Activated naive CD4-positive, alpha-beta T cell treated with anti-CD3 and anti-CD28 coated beads for 36 hours (primary cell): ENCODE results near the gene ASTL. TPM values are rescaled to one million over a fixed set of nuclear protein-coding genes. Genes with fewer than 3 reads are reported as not detected.

Experiments used
- CTCF ChIA-PET: fragments of 350-600 bp; sonication (Branson Sonifier 250); formaldehyde crosslinking; loops from one replicate; lab custom pipeline; 2021; ENCODE audit warnings: antibody characterized with exemption; lab: Charles Lee
- DNase-seq: peaks from one replicate; pipeline ENCODE4 v3.0.0-alpha.2; 2020
- H3K27ac Mint-ChIP-seq: one replicate; pipeline ENCODE4 v1.8.0; 2021; ENCODE audit warnings: mild to moderate bottlenecking, mixed read lengths
- H3K27me3 Mint-ChIP-seq: one replicate; pipeline ENCODE4 v1.8.0; 2021; ENCODE audit warnings: low read depth, mixed read lengths
- H3K36me3 Mint-ChIP-seq: one replicate; pipeline ENCODE4 v1.8.0; 2021; ENCODE audit warnings: low read depth, mixed read lengths
- H3K4me1 Mint-ChIP-seq: one replicate; pipeline ENCODE4 v1.8.0; 2021; ENCODE audit warnings: low read depth, mixed read lengths
- H3K4me3 Mint-ChIP-seq: one replicate; pipeline ENCODE4 v1.8.0; 2021; ENCODE audit warnings: mild to moderate bottlenecking, moderate library complexity, mixed read lengths
- H3K9me3 Mint-ChIP-seq: one replicate; pipeline ENCODE4 v1.8.0; 2021; ENCODE audit warnings: mixed read lengths
- intact Hi-C: fragments of 100-400 bp; cut with micrococcal nuclease; formaldehyde crosslinking; loops from one replicate; pipeline ENCODE4 v1.15.1; 2023
- total RNA-seq, 2 experiments: library from RNA; stranded (reverse); gene quantifications; one replicate each; pipeline ENCODE4 v1.2.3, GENCODE V29; 2021

ASTL gene
- total RNA-seq, 2 experiments from 2014 or later, result 2.5 to 2.6 TPM

- Mint-ChIP-seq H3K27me3 (no peaks in the 10 kb centered on the region), H3K4me3 (no peak overlapping the region), H3K36me3 (peaks cover 6% of the 10 kb centered on the region), H3K9me3 (no peaks in the 10 kb centered on the region), H3K27ac (peak overlapping the region; percentile 84), H3K4me1 (peaks cover 16% of the 10 kb centered on the region)
- intact Hi-C loops, result no loop called here
- DNase-seq, result no peak
- CTCF ChIA-PET, result interaction anchor here (0.7 to 18.5 kb wide), 5 partner anchors 10 to 70 kb away, joined by 3 to 482 read pairs (median 9); partner anchors contain the start of gene ADRA2B
Observed at GRCh38 chr2:96131813-96132745, 6.2 kb downstream of the ASTL start.

GRCh38 chr2:96131152-96131812, 7.0 kb downstream of the ASTL start:
- Mint-ChIP-seq H3K36me3 (peaks cover 9% of the 10 kb centered on the region), H3K9me3 (no peaks in the 10 kb centered on the region), H3K4me1 (peaks cover 16% of the 10 kb centered on the region), H3K27me3 (no peaks in the 10 kb centered on the region), H3K4me3 (no peak overlapping the region), H3K27ac (peak overlapping the region; percentile 84)
- intact Hi-C loops, result no loop called here
- peak; percentile 58 for DNase-seq
- CTCF ChIA-PET, result interaction anchor here (0.7 to 18.5 kb wide), 8 partner anchors 11 to 138 kb away, joined by 3 to 482 read pairs (median 6); partner anchors contain the start of genes ADRA2B and DUSP2

DNA sequence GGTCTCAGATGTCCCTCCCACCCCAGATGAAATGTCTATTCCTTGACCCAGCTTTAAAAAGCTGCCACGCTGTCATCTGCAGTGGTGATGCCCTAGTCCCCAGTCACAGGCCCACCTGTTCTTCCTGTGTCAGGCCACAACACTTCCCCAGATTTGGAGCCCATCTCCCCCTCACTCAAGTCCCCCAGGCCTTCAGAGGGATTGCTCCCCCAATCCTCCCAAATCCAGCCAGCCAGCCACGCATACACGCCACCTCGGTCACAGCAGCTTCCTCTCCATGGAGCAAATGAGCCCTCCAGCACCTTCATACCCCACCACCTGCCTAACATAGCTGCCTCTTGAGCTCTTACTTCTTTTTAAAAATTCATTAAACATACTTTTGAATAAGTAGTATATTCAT, 7.8 kb downstream of the ASTL start:
- CTCF ChIA-PET, result interaction anchor here (0.8 to 18.5 kb wide), 8 partner anchors 8 to 137 kb away, joined by 3 to 482 read pairs (median 6); partner anchors contain the start of genes ADRA2B and ASTL
- H3K9me3 Mint-ChIP-seq, result no peaks in the 10 kb centered on the region
- no peak overlapping the region for H3K4me3 Mint-ChIP-seq
- DNase-seq, result no peak
- intact Hi-C loops, result no loop called here
- peaks cover 16% of the 10 kb centered on the region for H3K4me1 Mint-ChIP-seq
- H3K27me3 Mint-ChIP-seq, result no peaks in the 10 kb centered on the region
- H3K27ac Mint-ChIP-seq, result no peak overlapping the region
- H3K36me3 Mint-ChIP-seq, result peaks cover 13% of the 10 kb centered on the region

DNA sequence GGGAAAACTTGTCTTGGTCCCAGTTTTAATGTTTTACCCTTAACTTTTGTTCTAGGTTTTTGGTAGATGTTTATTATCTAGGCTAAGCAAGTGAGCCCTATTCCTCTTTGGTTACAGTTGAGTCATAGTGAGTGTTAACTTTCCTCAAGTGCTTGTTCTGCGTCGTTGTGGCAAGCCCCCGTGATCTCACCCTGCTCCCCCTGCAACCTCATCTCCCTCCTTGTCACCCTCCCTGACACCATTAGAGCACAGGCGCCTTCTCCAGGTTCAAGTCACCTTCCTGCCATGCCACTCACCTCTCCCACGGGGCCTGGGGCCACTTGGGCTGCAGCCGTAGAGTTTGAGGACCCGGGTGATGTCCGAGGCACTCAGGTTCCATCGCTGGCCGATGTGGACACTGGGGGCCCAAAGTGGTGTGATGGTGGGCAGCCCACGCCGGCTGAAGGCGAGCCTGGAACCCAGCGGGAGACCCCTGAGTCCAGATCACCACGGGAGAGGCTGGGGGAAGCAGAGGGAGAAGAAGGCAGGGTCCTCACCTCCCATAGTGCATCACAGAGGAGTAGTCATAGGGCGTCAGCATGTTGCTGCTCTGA, 8.7 kb downstream of the ASTL start:
- no peak overlapping the region for H3K4me3 Mint-ChIP-seq
- no peaks in the 10 kb centered on the region for H3K27me3 Mint-ChIP-seq
- H3K36me3 Mint-ChIP-seq, result peaks cover 15% of the 10 kb centered on the region
- H3K27ac Mint-ChIP-seq, result no peak overlapping the region
- H3K4me1 Mint-ChIP-seq, result peaks cover 16% of the 10 kb centered on the region
- CTCF ChIA-PET, result interaction anchor here (1.2 to 18.5 kb wide), 5 partner anchors 9 to 107 kb away, joined by 4 to 482 read pairs (median 6); partner anchors contain the start of genes ADRA2B and ASTL
- DNase-seq, result no peak
- H3K9me3 Mint-ChIP-seq, result no peaks in the 10 kb centered on the region
- intact Hi-C loops, result no loop called here

DNA sequence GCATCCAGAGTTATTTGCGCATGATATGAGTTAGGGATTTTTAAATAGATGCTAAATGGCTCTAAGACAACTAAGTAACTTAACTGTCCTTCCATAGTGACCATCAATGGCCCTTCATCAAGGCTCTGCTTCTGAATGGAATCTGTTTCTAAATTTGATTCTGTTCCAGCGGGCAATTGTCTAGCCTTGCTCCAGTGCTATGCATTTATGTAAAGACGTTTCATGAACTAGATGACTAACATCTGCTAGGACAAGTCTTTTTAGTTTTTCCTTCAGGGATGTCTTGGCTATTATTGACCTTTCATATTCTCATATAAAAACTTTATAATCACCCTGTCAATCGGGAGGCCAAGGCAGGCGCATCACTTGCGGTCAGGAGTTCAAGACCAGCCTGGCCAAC, 9.8 kb downstream of the ASTL start:
- peaks cover 15% of the 10 kb centered on the region for H3K36me3 Mint-ChIP-seq
- H3K9me3 Mint-ChIP-seq, result no peaks in the 10 kb centered on the region
- H3K4me1 Mint-ChIP-seq, result peaks cover 16% of the 10 kb centered on the region
- no peak for DNase-seq
- no peaks in the 10 kb centered on the region for H3K27me3 Mint-ChIP-seq
- H3K27ac Mint-ChIP-seq, result no peak overlapping the region
- CTCF ChIA-PET, result interaction anchor here (1.0 kb wide), 1 partner anchor 46 kb away, joined by 4 read pairs; no protein-coding TSS in a partner anchor
- intact Hi-C loops, result no loop called here
- no peak overlapping the region for H3K4me3 Mint-ChIP-seq

DNA sequence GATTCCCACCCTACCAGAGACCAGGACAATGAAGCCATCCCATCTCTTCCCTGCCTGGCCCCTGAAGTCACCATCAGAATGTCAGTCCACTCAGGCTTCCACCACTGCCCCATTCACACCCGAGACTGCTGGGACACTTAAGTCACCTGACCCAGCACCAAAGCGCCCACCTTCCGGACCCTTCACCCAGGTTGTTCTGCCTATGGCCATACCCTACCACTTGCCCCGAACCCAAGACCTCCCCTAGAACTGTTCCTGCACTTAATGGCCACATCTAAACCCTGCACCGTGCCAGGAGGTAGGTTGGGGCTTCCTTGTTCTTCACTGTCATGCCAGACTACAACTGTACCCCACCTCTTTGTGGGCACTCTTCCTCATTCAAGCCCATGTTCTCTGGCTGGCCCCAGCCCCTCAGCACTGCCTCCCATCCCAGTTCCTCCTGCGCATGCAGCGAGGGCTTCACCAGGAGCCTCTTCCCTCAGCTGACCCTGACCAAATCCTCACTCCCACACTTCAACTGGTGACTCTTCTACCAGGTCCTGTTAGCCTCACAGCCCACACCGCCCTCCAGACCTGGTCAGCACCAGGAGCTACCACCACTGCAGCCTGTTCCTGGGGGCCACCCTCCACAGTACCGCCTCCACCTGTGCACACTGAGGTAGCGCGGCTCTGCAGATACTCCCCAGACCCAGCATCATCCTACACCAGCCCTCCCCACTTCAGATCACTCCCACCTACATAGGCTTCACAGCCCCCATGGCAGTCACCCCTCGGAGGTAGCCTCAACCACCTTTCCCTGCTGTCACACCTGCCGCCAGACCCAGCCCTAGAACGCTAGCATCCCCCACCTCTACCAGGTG, 13.7 kb downstream of the ASTL start:
- H3K27ac Mint-ChIP-seq, result no peak overlapping the region
- CTCF ChIA-PET, result interaction anchor here (1.4 kb wide), 1 partner anchor 8 kb away, joined by 4 read pairs; the partner anchor contains the start of gene ADRA2B
- H3K27me3 Mint-ChIP-seq, result peaks cover 22% of the 10 kb centered on the region
- H3K9me3 Mint-ChIP-seq, result no peaks in the 10 kb centered on the region
- no peak overlapping the region for H3K4me3 Mint-ChIP-seq
- H3K4me1 Mint-ChIP-seq, result no peaks in the 10 kb centered on the region
- no peak for DNase-seq
- intact Hi-C loops, result no loop called here
- H3K36me3 Mint-ChIP-seq, result peaks cover 11% of the 10 kb centered on the region

GRCh38 chr2:96123936-96124335, 14.4 kb downstream of the ASTL start:
- H3K36me3 Mint-ChIP-seq, result peaks cover 11% of the 10 kb centered on the region
- intact Hi-C loops, result no loop called here
- H3K4me3 Mint-ChIP-seq, result no peak overlapping the region
- peaks cover 22% of the 10 kb centered on the region for H3K27me3 Mint-ChIP-seq
- DNase-seq, result no peak
- CTCF ChIA-PET, result interaction anchor here (0.7 kb wide), 1 partner anchor 32 kb away, joined by 3 read pairs; no protein-coding TSS in a partner anchor
- no peaks in the 10 kb centered on the region for H3K4me1 Mint-ChIP-seq
- no peaks in the 10 kb centered on the region for H3K9me3 Mint-ChIP-seq
- no peak overlapping the region for H3K27ac Mint-ChIP-seq

DNA sequence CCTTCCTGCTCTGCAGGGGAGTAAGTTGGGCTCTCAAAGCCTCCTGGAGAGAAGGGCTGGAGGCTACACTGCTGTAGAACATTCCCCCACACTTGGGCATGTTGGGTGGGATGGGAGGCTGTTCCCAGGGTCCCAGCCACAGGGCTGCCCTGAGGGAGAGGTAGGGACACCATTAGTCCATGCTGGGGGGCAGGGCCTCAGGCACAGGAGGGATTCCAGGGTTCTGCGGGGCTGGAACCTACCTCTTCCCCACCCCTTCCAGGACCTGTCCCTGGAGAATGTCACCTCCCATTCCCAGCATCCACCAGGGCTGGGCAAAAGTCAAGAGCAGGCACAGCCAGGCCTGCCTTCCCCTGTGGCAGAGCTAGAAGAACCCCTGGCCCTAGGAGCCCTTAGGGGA, 15.0 kb downstream of the ASTL start:
- Mint-ChIP-seq H3K4me1 (no peaks in the 10 kb centered on the region), H3K27ac (no peak overlapping the region), H3K4me3 (no peak overlapping the region), H3K36me3 (peaks cover 11% of the 10 kb centered on the region), H3K9me3 (no peaks in the 10 kb centered on the region), H3K27me3 (peaks cover 23% of the 10 kb centered on the region)
- intact Hi-C loops, result no loop called here
- no peak for DNase-seq
- CTCF ChIA-PET, result interaction anchor here (0.7 kb wide), 1 partner anchor 31 kb away, joined by 3 read pairs; no protein-coding TSS in a partner anchor

DNA sequence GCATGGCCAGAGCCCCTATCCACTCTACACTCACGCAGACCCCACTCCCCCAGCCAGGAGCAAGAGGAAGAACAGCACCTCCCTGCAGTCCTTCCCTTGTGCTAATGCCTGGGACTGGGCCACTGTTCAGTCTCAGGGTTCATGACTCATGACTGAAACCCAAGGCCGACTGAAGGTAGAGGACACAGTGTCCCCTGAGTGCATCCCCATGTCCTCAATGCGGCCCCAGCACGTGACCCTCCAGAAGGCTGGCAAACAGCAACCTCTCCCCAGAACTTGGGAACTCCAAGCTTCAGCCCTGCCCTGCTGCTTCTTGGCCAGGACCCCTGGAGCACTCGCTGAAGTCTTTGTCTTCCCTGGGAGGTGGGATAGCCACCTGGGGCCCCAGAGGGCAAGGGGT, 15.9 kb downstream of the ASTL start:
- H3K4me1 Mint-ChIP-seq, result peaks cover 4% of the 10 kb centered on the region
- intact Hi-C loops, result no loop called here
- H3K9me3 Mint-ChIP-seq, result no peaks in the 10 kb centered on the region
- H3K36me3 Mint-ChIP-seq, result peaks cover 11% of the 10 kb centered on the region
- peaks cover 28% of the 10 kb centered on the region for H3K27me3 Mint-ChIP-seq
- CTCF ChIA-PET, result no interaction called here
- no peak overlapping the region for H3K4me3 Mint-ChIP-seq
- no peak for DNase-seq
- H3K27ac Mint-ChIP-seq, result no peak overlapping the region

- DNase-seq, result no peak
- H3K36me3 Mint-ChIP-seq, result peaks cover 8% of the 10 kb centered on the region
- CTCF ChIA-PET, result interaction anchor here (1.1 kb wide), 1 partner anchor 129 kb away, joined by 3 read pairs; no protein-coding TSS in a partner anchor
Observed at GRCh38 chr2:96121414-96121813, 16.9 kb downstream of the ASTL start.

GRCh38 chr2:96120991-96121390, 17.3 kb downstream of the ASTL start:
- Mint-ChIP-seq H3K27ac (no peak overlapping the region), H3K36me3 (peaks cover 4% of the 10 kb centered on the region), H3K4me3 (no peak overlapping the region), H3K27me3 (peaks cover 28% of the 10 kb centered on the region), H3K4me1 (peaks cover 4% of the 10 kb centered on the region), H3K9me3 (no peaks in the 10 kb centered on the region)
- CTCF ChIA-PET, result interaction anchor here (1.1 kb wide), 1 partner anchor 129 kb away, joined by 3 read pairs; no protein-coding TSS in a partner anchor
- intact Hi-C loops, result no loop called here
- no peak for DNase-seq

More at GRCh38 chr2:96121414-96121813, 16.9 kb downstream of the ASTL start:
- no peaks in the 10 kb centered on the region for H3K9me3 Mint-ChIP-seq
- H3K4me3 Mint-ChIP-seq, result no peak overlapping the region
- intact Hi-C loops, result no loop called here
- H3K27ac Mint-ChIP-seq, result no peak overlapping the region
- H3K27me3 Mint-ChIP-seq, result peaks cover 28% of the 10 kb centered on the region
- H3K4me1 Mint-ChIP-seq, result peaks cover 4% of the 10 kb centered on the region
